Forelimb muscle (tissue), 1 donor: Measurements from ENCODE around the gene TP53. TPM values are rescaled to one million over a fixed set of nuclear protein-coding genes. Genes with fewer than 3 reads are reported as not detected.
"Not testable (repeated sequence)": the region's sequence is repeated elsewhere in the genome, so short reads cannot be mapped to it uniquely, and the experiment has no call there.

Source experiments
- DNase-seq: peaks from one replicate; pipeline ENCODE4 v3.0.0-alpha.2; 2013; ENCODE audit warnings: low read depth
- polyA plus RNA-seq: library from polyadenylated mRNA; unstranded; fragments of 120-200 nt; gene quantifications from one replicate; pipeline ENCODE4 v1.2.1, GENCODE V29; 2013; ENCODE audit not compliant: insufficient read length

The TP53 gene
- polyA plus RNA-seq, 1 donor: 32.3 TPM

DNA sequence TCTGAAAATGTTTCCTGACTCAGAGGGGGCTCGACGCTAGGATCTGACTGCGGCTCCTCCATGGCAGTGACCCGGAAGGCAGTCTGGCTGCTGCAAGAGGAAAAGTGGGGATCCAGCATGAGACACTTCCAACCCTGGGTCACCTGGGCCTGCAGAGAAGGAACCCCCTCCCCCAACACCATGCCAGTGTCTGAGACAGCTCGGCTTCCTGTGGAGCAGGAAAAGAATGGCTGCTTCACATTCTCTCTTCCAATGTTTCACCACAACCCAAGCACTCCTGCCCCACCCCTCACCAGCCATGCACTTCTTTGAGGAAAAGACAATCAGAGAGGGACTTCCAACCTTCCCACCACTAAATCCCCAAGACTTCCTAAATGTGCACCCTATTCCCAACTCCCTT is 10.8 kb downstream of the TP53 start:
- DNase-seq: no peak

- no peak for DNase-seq
Observed at GRCh38 chr17:7674934-7675333, 12.4 kb downstream of the TP53 start.

GRCh38 chr17:7673239-7673638 is 14.1 kb downstream of the TP53 start:
- no peak for DNase-seq

DNA sequence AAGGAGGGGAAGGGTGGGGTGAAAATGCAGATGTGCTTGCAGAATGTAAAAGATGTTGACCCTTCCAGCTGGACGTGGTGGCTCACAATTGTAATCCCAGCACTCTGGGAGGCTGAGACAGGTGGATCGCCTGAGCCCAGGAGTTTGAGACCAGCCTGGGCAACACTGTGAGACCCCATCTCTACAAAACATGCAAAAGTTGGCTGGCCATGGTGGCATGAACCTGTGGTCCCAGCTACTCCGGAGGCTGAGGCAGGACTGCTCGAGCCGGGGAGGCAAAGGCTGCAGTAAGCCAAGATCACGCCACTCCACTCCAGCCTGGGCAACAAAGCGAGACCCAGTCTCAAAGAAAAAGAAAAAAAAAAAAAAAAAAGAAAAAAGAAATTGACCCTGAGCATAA is 18.8 kb downstream of the TP53 start:
- DNase-seq: no peak

DNA sequence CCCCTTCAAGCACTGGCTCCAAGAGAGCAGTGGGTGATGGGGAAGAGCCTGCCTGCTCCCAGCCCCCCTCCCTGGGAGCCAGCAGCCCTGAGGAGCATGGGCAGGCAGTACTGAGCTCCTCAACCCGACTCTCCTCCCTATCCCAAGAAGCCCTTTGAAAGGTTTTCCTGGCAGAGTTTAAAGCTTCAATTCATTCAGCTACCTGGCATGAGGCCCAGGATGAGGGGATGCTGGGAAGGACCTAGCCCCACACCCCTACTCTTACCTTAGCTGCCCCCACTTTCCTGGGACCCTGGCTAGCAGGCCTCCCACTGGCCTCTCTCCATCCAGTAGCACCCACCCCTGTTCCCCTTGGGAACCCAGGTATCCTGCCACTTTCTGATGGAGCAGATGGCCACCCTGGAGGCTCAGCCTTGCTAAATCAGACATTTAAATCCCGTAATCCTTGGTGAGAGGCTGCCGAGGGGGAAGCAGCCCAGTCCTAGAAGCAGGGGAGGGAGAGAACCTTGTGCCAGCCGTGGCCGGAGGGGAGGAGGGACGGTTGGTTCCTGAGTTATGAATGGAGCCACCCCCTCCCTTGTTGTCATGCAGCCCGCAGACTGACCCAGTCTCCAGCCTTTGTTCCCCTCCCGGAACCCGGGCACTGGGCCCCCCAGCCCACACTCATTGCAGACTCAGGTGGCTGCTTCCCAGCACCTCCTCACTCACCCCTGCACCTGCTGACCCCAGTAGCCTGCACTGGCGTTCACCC is 19.5 kb downstream of the TP53 start:
- DNase-seq: no peak

GRCh38 chr17:7656958-7657609 is 30.2 kb downstream of the TP53 start:
- DNase-seq: no peak

DNA sequence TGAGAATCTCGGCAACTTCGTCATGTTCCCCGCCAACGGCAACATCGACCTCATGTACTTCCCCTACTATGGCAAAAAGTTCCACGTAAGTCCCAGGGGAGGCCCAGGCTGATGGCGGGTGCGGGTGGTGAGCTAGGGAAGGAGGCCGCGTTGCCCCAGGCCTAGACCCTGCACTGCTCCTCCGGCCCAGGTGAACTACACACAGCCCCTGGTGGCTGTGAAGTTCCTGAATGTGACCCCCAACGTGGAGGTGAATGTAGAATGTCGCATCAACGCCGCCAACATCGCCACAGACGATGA is 31.8 kb downstream of the TP53 start:
- no peak for DNase-seq

GRCh38 chr17:7654832-7655540 is 32.3 kb downstream of the TP53 start:
- no peak for DNase-seq

DNA sequence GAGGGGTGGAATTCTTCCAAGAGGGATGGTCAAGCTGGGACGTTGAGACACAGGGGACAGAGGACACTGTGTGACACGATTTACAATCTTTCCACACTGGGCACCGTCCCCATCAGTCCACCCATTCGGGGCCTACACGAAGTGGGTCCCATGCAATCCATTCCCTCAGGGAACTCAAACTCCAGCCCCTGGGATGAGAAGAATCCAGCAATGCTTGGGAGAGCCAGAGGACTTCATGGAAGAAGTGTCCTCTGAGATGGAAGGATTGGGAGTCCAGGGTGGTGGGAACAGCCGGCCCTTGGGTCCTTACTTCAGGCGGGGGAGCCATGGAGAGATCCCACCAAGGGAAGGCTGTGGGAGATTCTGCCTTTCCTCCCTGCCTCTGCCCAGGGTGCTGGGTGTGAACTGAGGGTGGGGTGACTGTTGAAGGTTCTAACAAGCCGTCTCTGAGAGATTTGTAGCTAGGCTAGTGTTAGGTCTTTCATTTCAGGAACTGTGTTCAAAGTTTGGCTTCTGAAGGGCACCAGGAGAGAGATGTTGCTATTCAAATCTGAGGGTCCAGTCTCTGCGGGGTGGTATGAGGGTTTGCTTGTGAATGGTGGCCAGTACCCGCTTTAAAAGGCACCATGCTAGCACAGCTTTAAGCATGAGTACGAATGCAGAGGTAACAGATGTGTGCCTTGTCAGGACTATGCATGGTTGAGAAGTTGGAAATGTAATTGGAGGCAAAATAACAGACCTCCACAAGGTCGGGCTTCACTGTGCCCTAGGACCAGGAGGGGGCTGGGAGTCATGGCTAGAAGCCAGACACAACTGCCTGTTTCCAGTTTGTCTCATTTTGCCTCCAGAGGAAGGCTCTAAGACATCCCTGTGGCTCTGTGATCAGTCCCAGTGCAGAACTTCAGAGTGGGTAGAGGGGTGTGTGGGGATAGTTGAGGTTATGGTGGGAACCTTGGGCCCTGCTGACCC is 34.6 kb downstream of the TP53 start:
- no peak for DNase-seq

- DNase-seq: no peak
Observed at GRCh38 chr17:7651665-7652387, 35.5 kb downstream of the TP53 start.

- no peak for DNase-seq
Observed at GRCh38 chr17:7651097-7651664, 36.1 kb downstream of the TP53 start.

DNA sequence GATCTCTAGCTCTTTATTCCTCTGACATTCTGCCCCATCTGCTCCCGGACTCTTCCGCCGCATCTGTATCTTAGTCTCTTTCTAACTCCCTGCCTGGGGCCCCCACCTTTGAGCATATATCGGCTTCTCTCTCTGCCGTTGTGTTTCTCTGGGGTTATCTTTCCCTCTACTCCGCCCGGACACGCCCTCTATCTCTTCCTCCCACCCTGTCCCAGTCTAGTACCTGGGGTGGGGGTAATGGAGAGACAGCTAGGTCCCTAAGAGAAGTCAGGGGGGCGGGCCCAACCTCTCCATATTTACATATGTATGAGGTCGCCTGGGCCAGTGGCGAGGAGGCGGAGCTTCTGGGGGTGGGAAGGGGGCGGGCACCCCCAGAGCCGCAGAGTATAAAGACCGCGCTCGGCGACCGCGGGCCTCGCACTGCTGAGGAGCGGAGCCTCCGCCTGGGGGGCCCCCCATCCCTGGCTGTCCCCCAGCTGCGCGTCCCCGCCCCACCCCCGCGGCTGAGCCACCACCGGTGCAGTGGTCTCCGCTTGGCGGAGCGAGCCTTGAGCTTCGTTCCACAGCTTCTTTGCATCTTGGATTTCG is 36.7 kb downstream of the TP53 start, which contains the start of gene ATP1B2:
ATP1B2 (plus strand) TSS at position 418 of the 588 bp plus-strand sequence. CDS start 593 bp downstream, outside the sequence.
- DNase-seq: no peak

DNA sequence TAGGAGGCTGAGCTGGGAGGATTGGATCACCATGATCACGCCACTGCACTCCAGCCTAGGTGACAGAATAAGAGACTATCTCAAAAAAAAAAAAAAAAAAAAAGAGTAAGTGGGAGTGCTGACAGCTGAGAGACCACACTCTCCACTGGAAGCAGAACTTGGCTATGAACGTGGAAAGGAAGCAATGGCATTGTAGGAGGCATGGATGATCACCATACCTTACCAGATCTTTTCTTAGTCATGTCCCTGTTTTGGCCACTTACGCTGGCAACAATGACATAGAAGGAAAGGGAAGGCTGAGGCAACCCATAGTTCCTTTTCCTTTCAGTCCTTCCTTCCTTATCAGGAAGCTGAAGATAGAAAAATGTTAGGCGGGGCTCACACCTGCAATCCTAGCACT is 40.3 kb downstream of the TP53 start:
- no peak for DNase-seq

- DNase-seq: no peak
Observed at GRCh38 chr17:7646457-7646856, 40.8 kb downstream of the TP53 start.

DNA sequence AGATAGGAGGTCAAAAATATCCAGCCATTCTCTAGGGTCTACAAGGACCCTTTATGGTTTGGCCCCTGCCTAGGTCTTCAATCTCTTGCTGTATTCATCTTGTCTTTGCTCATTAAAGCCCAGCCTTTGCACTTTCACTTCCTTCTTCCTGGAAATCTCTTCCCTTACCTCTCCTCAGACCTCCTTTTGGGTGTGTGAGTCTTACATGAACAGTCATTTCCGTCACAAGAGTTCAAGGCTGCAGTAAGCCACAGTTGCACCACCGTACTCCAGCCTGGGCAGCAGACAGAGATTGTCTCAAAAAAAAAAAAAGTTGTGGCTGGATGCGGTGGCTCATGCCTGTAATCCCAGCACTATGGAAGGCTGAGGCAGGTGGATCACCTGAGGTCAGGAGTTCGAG is 42.5 kb downstream of the TP53 start:
- no peak for DNase-seq

GRCh38 chr17:7641635-7642034 is 45.7 kb downstream of the TP53 start:
- DNase-seq: not testable (repeated sequence)

DNA sequence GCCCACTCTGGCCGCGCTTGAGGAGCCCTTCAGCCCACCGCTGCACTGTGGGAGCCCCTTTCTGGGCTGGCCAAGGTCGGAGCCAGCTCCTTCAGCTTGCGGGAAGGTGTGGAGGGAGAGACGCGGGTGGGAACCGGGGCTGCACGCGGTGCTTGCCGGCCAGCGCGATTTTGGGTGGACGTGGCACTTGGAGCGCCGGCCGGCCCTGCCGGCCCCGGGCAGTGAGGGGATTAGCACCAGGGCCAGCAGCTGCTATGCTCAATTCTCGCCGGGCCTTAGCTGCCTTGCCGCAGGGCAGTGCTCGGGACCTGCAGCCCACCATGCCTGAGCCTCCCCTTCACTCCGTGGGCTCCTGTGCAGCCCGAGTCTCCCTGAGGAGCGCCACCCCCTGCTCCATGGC is 46.5 kb downstream of the TP53 start:
- no peak for DNase-seq

DNA sequence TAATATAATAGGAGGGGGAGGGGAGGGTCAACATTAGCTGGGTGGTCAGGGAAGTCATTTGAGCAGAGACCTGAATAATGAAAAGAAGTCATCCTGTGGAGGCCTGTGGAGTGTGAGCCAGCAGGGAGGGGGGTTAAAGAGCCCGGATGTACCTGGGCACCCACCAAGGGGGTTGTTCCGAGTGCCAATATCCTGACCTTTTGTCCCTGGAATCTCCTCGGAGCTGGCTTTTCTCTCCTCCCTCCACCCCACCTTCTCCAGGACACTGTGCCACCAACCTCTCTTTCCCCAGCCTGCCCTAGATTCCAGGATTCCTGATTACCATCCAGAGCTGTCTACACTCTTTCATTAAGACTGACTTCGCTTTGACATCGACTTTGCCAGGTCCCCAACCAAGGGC is 51.1 kb downstream of the TP53 start:
- no peak for DNase-seq

GRCh38 chr17:7634384-7634783 is 52.9 kb downstream of the TP53 start:
- no peak for DNase-seq

DNA sequence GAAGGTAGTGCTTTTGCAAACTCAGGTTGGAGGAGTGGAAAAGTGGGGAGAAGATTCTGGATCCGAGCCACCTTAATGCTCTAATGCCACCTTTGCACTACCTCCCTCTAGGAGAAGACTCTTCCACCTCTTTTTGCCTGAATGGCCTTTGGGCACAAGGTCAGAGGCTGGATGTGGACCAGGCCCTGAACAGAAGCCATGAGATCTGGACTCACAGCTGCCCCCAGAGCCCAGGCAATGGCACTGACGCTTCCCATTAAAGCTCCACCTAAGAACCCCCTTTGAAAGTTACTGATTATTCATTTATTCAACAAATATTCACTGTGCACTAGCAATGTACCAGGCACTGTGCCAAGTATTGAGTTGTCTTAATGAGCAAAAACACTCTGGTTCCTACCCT is 54.2 kb downstream of the TP53 start:
- no peak for DNase-seq
